GM21528 (cell line): ENCODE results near the gene DEFB131A.
"Not testable (repeated sequence)": the region's sequence is repeated elsewhere in the genome, so short reads cannot be mapped to it uniquely, and the experiment has no call there.

Source experiments
- ATAC-seq: cut with Tn5 transposase; IDR thresholded peaks from one replicate; pipeline ENCODE4 v1.9.1; 2021; ENCODE audit warnings: mild to moderate bottlenecking, moderate library complexity; ENCODE audit not compliant: unreplicated experiment, low FRiP score

Gene DEFB131A, protein sequence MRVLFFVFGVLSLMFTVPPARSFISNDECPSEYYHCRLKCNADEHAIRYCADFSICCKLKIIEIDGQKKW

DNA sequence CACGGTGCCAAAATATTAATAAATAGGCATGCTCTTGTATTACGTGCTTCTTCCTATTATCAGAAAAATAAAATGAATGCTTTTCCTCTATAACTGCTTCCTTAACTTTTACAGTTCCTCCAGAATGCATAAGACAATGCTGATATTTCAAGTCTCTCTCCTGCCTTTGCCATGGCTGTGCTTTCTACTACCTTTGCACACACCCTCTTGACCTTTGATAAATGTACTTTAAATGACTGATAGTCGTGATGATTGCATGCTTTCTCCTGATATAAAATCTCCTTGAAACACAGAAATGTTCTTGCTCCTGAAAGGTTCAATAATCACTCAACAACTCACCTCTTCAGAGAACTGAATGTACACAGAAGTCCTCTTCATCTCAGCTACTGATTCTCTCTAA is at the start of gene DEFB131A:
Gene DEFB131A (plus strand): TSS at position 301 of the 400 bp plus-strand sequence. CDS start 120 bp downstream, outside the sequence.
- ATAC-seq = not testable (repeated sequence)

DNA sequence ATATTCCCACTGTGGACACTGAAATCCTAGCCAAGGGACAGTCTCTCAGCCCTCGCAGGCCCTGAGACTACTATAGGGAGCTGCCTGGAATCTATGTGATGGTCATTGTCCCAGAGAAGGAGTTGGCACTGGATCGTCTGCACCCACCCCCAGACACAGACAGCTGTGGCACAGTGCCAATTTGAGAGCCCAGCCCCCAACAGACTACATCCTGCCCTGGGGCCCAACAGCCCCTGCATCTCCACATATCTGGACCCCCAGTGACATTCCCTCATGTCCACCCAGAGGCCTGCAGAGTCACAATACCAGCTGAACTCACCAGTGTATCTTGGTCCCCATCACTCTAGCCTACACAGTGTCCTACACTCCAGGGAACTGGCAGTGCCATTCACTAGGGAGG is 38.4 kb upstream of the DEFB131A start:
- not testable (repeated sequence) for ATAC-seq

DNA sequence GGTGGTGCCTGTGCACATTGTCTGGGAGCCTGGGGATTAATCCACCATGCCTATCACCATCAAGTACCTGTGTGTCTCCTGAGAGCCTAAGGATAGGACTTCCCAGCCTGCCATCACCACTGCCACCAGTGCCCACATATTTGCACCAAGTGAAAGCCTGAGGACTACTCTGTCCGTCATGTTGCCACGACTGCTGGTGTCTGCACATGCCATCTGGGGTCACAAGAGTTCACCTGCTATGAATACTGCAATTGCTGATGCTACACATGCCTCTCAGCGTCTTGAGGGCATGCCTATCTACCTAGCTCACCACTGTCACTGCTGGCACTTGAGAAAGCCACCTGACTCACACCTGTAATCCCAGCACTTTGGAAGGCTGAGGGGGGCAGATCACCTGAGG is 37.7 kb upstream of the DEFB131A start:
- not testable (repeated sequence) for ATAC-seq

DNA sequence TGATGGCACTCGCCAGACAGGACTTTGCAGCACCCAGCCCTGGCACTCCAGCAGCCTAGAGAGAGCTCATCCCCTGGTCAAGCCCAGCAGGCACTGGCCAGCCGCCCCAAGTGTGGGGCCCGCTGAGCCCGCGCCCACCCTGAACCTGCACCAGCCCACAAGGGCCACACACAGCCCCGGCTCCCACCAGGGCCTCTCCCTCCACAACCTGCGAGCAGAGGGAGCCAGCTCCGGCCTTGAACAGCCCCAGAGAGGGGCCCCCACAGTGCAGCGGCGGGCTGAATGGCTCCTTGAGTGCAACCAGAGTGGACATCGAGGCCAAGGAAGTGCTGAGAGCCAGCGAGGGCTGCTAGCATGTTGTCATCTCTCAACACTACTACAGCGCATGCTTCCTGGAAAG is 34.4 kb upstream of the DEFB131A start:
- no peak for ATAC-seq

DNA sequence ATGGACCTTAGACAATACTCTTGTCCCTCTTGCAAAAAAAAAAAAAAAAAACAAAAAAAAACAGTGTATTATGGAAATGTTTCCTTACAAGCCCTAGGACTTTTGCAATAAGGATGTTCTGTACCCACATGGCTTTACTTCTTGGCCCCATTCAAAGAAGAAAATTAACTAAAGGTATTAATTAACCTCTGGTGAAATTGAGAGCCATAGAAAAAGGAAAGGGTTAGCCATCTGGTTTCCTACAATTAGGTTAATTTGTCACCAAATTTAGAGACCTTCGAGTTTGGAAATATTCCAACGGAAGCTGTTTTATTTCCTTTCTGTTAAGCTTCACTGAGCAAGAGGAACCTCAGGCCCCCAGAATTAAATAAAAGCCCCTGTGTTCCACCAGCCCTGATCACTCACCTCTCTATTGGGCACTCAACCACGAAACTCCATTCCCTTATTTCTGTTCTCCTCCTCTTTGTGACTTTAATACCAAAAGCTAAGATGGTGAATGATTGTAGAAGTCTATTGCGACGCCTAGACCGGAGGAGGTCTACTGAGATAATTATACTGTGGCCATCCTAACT is 22.2 kb upstream of the DEFB131A start:
- not testable (repeated sequence) for ATAC-seq

DNA sequence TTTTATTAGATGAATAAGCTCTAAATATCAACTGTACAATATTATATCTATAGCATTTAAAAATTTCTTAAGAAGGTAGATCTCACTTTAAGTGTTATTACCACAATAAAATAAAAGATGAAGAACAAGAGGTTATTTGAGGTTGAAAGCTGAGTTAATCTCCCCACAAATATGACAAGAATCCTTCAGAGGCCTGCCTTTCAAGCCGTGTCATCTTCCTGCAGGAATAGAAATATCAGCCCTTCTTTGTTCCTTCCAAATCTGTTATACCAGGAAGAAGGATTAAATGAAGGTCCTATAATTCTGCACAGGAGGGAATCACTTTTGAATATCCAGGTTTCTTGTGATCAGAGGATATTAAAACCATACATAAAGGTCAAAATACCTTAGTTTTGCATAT is 18.3 kb upstream of the DEFB131A start:
- not testable (repeated sequence) for ATAC-seq

DNA sequence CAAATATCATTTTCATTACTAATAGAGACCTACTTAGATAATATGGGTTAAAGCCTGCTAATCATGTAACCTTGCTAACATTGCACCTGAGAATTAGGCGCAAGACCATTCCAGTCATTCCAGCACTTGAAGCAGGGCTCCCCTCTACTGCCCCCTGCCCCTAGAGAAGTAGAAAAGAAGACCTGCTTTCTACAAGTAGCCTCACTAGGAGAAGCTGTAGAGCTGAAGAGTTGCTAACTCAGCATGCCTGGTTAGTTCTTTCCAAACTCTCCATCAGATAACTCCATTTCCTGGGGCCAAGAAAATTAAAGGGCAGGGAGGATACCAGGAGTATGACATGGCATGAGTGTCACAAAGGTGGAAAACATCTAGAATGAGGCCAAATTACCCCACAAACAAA is 14.2 kb upstream of the DEFB131A start:
- not testable (repeated sequence) for ATAC-seq

DNA sequence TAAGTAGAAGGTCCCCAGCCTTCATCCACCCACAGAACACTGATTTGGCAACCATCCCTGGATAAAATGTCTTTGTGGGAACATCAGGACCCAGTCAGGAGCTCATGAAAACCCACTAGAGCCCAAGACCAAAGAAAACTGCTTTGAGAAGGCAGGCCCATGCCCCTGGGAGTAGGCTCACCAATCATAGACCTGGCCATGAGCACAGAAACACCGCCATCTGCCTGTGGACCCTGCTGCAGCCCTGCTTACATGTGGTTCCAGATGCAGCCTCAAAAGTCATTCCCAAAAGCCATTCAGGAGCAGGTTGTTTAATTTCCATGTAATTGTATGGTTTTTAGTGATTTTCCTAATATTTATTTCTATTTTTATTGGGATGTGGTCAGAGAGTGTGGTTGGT is 10.9 kb upstream of the DEFB131A start:
- not testable (repeated sequence) for ATAC-seq

DNA sequence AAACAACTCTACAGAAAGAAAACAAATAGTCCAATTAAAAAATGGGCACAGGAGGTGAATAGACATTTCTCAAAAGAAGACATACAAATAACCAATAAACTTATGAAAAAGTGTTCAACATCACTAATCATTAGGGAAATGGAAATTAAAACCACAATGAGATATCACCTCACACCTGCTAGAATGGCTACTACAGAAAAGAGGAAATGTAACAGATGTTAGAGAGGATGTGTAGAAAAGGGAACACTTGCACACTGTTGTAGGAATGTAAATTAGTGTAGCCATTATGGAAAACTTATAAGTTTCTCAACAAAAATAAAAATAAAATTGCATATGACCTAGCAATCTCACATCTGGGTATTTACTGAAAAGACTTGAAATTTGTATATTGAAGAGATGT is 7.5 kb upstream of the DEFB131A start:
- ATAC-seq = not testable (repeated sequence)

DNA sequence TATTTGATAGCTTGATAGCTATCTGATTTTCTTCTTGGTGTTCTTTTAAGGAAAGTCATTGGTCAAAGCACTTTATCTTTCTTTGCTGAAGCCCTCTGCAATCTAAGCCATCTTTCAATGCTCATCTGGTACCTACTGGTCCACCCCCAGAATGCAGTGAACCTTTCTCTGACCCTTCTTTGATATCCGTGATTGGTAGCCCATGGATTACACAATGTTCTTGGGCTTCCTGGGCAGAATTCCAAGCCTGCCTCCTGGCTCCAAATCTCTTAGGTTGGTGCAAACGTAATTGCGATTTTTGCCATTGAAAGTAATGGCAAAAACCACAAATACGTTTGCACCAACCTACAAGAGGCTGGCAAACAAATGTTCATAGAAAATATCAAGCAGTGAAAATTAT is 1.9 kb upstream of the DEFB131A start:
- ATAC-seq = not testable (repeated sequence)

DNA sequence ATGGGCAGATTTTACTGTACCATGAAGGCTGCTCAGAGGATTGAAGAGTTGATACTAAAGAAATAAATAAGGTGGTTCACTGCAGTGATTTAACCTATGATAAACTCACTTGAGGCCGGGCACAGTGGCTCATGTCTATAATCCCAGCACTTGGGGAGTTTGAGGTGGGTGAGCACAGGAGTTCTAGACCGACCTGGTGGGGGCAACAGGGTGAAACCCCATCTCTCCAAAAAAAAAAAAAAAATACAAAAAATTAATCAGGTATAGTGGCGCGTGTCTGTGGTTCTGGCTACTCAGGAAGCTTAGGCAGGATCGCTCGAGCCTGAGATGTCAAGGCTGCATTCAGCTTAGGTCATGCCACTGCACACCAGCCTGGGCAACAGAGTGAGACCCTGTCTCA is 467 bp downstream of the DEFB131A start:
- not testable (repeated sequence) for ATAC-seq

DNA sequence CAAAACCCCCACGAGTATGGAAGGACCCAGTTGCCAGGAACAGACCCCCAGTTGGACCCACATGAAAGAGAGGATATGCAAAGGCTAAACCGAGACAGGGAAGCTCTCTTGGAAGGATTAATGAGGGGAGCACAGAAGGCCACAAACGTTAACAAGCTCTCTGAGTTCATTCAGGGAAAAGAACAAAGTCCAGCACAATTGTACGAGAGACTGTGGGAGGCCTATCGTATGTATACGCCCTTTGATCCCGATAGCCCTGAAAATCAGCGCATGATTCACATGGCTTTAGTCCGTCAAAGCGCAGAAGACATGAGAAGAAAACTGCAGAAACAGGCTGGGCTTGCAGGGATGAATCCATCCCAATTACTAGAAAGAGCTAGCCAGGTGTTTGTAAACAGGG is 8.0 kb downstream of the DEFB131A start:
- not testable (repeated sequence) for ATAC-seq

DNA sequence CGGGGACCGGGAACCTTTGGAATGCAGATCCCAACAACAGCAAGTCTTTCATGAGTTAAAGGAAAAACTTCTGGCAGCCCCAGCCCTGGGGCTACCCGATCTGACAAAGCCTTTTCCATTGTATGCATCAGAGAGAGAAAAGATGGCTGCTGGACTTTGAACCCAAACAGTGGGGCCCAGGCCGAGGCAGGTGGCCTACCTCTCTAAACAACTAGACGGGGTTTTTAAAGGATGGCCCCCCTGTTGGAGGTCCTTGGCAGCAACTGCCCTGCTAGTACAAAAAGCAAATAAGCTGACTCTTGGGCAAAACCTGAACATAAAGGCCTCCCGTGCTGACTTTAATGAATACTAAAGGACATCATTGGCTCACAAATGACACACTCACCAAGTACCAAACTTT is 10.1 kb downstream of the DEFB131A start:
- ATAC-seq = not testable (repeated sequence)

DNA sequence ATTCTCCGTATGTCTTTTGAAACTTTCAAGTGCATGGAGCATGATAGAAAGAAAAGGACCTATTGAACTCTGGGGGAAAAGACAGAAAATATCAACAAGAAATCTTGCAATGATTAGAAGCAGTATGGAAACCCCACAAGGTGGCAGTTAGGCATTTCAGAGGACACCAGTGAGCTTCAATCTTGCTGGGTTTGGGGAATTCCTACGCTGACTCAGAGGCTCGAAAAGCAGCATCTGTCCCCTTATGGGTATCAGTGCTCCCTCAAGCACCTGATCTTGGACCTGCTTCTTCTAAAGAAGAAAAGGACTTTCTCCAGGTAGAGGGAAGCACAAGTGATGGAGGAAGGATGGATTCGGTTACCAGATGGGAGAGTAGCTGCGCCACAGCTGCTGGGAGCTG is 10.8 kb downstream of the DEFB131A start:
- not testable (repeated sequence) for ATAC-seq

DNA sequence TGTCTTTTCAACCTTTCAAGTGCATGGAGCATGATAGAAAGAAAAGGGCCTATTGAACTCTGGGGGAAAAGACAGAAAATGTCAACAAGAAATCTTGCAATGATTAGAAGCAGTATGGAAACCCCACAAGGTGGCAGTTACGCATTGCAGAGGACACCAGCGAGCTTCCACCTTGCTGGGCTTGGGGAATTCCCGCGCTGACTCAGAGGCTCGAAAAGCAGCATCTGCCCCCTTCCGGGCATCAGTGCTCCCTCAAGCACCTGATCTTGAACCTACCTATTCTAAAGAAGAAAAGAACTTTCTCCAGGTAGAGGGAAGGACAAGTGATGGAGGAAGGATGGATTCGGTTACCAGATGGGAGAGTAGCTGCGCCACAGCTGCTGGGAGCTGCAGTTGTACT is 35.3 kb downstream of the DEFB131A start:
- not testable (repeated sequence) for ATAC-seq

DNA sequence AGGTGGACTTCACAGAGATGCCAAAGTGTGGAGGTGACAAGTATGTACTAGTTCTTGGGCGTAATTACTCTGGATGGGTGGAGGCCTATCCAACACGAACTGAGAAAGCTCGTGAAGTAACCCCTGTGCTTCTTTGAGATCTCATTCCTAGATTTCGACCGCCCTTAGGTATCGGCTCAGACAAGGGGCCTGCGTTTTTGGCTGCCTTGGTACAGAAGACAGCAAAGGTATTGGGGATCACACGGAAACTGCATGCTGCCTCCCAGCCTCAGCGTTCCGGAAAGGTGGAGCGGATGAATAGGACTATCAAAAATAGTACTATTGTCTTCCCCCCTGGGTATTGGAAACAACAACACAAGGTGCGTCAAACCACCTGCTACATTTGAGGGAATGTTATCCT is 35.9 kb downstream of the DEFB131A start:
- ATAC-seq = not testable (repeated sequence)

DNA sequence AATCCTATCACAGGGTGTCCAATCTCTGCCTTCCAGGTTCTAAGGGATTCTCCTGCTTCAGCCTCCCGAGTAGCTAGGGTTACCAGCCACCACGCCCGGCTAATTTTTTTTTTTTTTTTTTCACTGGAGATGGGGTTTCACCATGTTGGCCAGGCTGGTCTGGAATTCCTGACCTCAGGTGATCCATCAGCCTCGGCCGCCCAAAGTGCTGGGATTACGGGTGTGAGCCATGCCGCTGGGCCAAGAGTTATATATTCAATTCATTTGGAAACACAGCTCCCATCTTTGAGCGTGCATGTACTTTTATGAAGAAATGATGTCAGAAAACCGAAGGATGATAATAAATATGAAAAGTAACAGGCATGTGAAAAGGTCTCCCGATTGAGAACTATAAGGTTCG is 38.7 kb downstream of the DEFB131A start:
- ATAC-seq = not testable (repeated sequence)

DNA sequence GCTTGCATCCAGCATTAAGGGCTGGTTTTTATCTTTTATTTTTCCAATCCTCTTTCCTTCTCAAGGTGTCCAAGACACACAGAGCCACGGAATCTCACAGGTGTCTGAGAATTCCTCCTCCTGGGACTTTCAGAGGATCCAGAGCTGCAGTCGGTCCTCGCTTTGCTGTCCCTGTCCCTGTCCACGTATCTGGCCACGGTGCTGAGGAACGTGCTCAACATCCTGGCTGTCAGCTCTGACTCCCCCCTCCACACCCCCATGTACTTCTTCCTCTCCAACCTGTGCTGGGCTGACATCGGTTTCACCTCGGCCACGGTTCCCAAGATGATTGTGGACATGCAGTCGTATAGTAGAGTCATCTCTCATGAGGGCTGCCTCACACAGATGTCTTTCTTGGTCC is 39.5 kb downstream of the DEFB131A start:
- ATAC-seq = not testable (repeated sequence)

DNA sequence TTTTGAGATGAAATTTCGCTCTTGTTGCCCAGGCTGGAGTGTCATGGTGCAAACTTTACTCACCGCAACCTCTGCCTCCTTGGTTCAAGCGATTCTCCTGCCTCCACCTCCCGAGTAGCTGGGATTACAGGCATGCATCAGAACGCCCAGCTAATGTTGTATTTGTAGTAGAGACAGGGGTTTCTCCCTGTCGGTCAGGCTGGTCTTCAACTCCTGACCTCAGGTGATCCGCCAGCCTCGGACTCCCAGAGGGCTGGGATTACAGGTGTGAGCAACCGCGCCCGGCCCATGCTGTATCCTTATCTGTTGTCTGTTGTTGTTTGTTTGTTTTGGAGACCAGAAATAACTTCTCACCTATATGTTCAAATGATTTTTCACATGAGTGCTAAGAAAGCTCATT is 42.7 kb downstream of the DEFB131A start:
- not testable (repeated sequence) for ATAC-seq

DNA sequence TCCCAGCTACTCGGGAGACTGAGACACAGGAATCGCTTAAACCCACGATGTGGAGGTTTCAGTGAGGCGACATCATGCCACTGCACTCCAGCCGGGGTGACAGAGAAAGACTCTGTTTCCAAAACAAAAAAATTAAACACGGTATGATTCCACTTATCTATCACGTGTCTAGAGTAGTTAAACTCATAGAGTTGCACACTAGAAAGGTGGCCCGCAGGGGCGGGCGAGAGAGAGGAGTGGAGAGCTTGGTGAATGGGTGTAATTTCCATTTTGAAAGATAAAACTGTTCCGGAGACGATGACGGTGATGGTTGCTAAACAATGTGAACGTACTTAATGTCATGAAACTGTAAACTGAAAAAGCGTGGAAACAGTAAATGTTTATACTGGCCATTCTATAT is 44.6 kb downstream of the DEFB131A start:
- ATAC-seq = not testable (repeated sequence)

DNA sequence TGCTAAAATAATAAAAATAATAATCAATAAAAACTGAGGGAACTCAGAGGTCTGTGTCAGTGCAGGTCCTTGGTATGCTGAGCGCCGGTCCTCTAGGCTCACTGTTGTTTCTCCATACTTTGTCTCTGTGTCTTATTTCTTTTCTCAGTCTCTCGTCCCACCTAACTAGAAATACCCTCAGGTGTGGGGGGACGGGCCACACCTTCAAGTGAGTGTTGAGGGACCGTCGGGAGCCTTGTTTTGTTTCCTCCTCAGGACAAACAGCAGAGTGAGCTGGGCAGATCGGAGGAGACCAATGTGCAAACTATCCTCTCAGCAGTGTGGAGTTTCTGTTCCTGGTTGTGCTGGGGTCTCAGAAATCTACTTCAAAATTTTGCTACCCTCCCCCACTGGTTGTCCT is 46.3 kb downstream of the DEFB131A start:
- ATAC-seq = not testable (repeated sequence)

DNA sequence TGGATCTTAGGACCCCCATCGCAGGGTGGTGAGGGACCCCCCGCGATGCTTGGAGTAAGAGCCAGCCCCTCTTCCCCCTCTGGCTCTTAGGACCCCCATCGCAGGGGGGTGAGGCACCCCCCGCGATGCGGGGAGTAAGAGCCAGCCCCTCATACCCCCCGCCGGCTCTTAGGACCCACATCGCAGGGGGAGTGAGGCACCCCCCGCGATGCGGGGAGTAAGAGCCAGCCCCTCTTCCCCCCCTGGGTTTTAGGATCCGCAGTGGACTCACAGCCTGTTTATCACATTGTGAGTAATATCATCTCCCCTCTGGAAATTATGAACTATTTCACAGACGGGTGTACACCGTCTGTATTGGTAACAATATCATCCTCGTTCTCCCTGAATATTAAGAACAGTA is 46.8 kb downstream of the DEFB131A start:
- ATAC-seq = not testable (repeated sequence)
